Gastrocnemius medialis (tissue), 4 donors: Measurements from ENCODE around the gene EPM2AIP1.

ENCODE experiments used
- POLR2A ChIP-seq, 2 donors: fragments of 450-650 bp; IDR thresholded peaks; one replicate each; pipeline ENCODE4 v1.6.1; 2017; ENCODE audit warnings: antibody characterized with exemption in 2 of 2, mild to moderate bottlenecking in 2 of 2, moderate library complexity in 2 of 2
- TF ChIP-seq, protein P1 (sequence below), 5 experiments: fragments of 450-650 bp in 3 of 5; fragments of 200-600 bp in 2 of 5; sonication (generic) in 2 of 5; IDR thresholded peaks in 4 of 5; conservative IDR thresholded peaks in 1 of 5; 1 replicate in 4 of 5; 2 replicates in 1 of 5; pipeline ENCODE4 v1.5.1; 2016 to 2019; ENCODE audit warnings: antibody characterized with exemption in 5 of 5, mild to moderate bottlenecking in 3 of 5, moderate library complexity in 3 of 5

DNA sequence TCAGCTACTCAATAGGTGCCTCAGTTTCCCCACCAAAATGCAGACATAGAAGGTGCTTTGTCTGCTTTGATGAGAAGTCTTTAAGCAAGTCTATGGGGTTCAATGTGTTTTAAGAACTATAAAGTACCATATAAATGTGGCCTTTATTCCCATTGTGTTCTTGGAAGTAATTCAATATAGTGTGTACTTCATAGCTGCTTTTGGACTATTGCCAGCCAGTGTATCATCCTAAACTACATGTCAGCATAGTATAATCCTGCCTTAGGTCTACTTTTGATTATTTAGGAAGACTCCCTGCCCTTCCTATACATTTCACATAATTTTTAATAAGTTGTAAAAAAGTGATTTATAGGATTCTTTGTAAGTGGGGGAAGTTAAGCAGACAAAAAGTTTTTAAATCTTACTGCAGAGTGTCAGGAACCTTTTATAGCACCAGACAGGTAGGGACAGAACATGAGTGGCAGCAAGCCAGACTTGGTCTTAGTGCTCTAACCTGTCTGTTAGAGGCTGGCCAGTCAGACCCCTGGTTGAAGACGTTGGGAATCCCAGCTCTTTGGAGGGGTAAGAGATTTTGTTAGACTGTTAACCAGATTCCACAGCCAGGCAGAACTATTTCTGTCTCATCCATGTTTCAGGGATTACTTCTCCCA, 48.7 kb upstream of the EPM2AIP1 start:
- TF ChIP-seq, protein P1, sequence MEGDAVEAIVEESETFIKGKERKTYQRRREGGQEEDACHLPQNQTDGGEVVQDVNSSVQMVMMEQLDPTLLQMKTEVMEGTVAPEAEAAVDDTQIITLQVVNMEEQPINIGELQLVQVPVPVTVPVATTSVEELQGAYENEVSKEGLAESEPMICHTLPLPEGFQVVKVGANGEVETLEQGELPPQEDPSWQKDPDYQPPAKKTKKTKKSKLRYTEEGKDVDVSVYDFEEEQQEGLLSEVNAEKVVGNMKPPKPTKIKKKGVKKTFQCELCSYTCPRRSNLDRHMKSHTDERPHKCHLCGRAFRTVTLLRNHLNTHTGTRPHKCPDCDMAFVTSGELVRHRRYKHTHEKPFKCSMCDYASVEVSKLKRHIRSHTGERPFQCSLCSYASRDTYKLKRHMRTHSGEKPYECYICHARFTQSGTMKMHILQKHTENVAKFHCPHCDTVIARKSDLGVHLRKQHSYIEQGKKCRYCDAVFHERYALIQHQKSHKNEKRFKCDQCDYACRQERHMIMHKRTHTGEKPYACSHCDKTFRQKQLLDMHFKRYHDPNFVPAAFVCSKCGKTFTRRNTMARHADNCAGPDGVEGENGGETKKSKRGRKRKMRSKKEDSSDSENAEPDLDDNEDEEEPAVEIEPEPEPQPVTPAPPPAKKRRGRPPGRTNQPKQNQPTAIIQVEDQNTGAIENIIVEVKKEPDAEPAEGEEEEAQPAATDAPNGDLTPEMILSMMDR (IDR thresholded peaks at IDR 0.05 in 4 of 5, conservative IDR thresholded peaks at IDR 0.05 in 1 of 5): no peak
- TF ChIP-seq POLR2A (IDR thresholded peaks at IDR 0.05): no peak
